Calu3 (cell line): ENCODE results near the gene PARD3. TPM values are rescaled to one million over a fixed set of nuclear protein-coding genes. Genes with fewer than 3 reads are reported as not detected.

Experiments used
- BruUV-seq: library from RNA; stranded (reverse); fragments of 400-500 nt; replicated peaks from 2 replicates; lab custom pipeline; 2021; lab: Mats Ljungman, UMichigan
- CTCF ChIA-PET: fragments of 300-600 bp; sonication (Branson Sonifier 250); formaldehyde crosslinking; loops from one replicate; lab custom pipeline; 2022; ENCODE audit warnings: antibody characterized with exemption; lab: Charles Lee
- DNase-seq: peaks from one replicate; pipeline ENCODE4 v3.0.0; 2022
- H3K27ac Mint-ChIP-seq: one replicate; pipeline ENCODE4 v1.8.0; 2022; ENCODE audit warnings: mixed read lengths; ENCODE audit not compliant: unreplicated experiment
- H3K27me3 Mint-ChIP-seq: one replicate; pipeline ENCODE4 v1.8.0; 2022; ENCODE audit warnings: mixed read lengths; ENCODE audit not compliant: unreplicated experiment
- H3K36me3 Mint-ChIP-seq: one replicate; pipeline ENCODE4 v1.8.0; 2022; ENCODE audit warnings: mild to moderate bottlenecking, moderate library complexity, mixed read lengths; ENCODE audit not compliant: insufficient read depth, unreplicated experiment
- H3K4me1 Mint-ChIP-seq: one replicate; pipeline ENCODE4 v1.8.0; 2022; ENCODE audit warnings: mild to moderate bottlenecking, low read depth, mixed read lengths; ENCODE audit not compliant: unreplicated experiment
- H3K4me3 Mint-ChIP-seq: one replicate; pipeline ENCODE4 v1.8.0; 2022; ENCODE audit warnings: mild to moderate bottlenecking, low read depth, moderate library complexity, mixed read lengths; ENCODE audit not compliant: unreplicated experiment
- H3K9me3 Mint-ChIP-seq: one replicate; pipeline ENCODE4 v1.8.0; 2022; ENCODE audit warnings: low read depth, mixed read lengths; ENCODE audit not compliant: unreplicated experiment
- intact Hi-C: fragments of 100-400 bp; cut with micrococcal nuclease; formaldehyde crosslinking; loops from one replicate; pipeline ENCODE4 v1.10.0; 2022; ENCODE audit not compliant: unreplicated experiment
- total RNA-seq: library from RNA; stranded (reverse); gene quantifications from 2 replicates; pipeline ENCODE4 v1.2.3, GENCODE V29; 2022
- TF ChIP-seq, protein P1 (sequence below): fragments of 200-600 bp; IDR thresholded peaks from one replicate; pipeline ENCODE4 v1.8.0; 2022; ENCODE audit warnings: antibody characterized with exemption; ENCODE audit not compliant: unreplicated experiment

The PARD3 gene
- total RNA-seq, 1 experiment from 2014 or later: 62.4 TPM

DNA sequence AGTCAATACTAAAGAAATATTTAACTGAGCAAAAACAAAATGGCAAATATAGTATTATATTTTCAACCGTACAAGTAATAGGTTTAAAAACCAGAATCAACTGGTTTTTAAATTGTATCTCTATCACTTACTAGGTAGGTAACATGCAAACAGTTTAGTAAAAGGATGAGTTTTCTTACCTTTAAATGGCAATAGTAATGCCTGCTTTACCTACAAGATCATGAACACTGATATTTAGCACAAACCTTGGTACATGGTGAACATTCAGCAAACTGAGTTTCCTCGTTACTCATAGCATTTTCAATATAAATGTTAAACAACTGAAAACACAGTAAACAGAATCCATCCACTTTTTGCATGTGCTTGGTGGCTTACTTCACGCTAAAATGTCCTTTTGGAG is 389.1 kb downstream of the PARD3 start:
- CTCF ChIA-PET: no interaction called here
- intact Hi-C loops: no loop called here
- Mint-ChIP-seq H3K36me3 (peaks cover 33% of the 10 kb centered on the region), H3K9me3 (no peaks in the 10 kb centered on the region), H3K27ac (peak overlapping the region; percentile 90), H3K4me3 (no peak overlapping the region), H3K4me1 (peaks cover 75% of the 10 kb centered on the region), H3K27me3 (no peaks in the 10 kb centered on the region)
- DNase-seq: no peak
- TF ChIP-seq, protein P1, sequence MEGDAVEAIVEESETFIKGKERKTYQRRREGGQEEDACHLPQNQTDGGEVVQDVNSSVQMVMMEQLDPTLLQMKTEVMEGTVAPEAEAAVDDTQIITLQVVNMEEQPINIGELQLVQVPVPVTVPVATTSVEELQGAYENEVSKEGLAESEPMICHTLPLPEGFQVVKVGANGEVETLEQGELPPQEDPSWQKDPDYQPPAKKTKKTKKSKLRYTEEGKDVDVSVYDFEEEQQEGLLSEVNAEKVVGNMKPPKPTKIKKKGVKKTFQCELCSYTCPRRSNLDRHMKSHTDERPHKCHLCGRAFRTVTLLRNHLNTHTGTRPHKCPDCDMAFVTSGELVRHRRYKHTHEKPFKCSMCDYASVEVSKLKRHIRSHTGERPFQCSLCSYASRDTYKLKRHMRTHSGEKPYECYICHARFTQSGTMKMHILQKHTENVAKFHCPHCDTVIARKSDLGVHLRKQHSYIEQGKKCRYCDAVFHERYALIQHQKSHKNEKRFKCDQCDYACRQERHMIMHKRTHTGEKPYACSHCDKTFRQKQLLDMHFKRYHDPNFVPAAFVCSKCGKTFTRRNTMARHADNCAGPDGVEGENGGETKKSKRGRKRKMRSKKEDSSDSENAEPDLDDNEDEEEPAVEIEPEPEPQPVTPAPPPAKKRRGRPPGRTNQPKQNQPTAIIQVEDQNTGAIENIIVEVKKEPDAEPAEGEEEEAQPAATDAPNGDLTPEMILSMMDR: no peak
- BruUV-seq: TSS peak; percentile 33

- CTCF ChIA-PET: interaction anchor here (1.0 kb wide), 1 partner anchor 176 kb away, joined by 3 read pairs; no protein-coding TSS in a partner anchor
- DNase-seq: no peak
These were observed 391.1 kb downstream of the PARD3 start for GRCh38 chr10:34423673-34424625.

GRCh38 chr10:34420795-34421194 is 394.3 kb downstream of the PARD3 start:
- H3K27ac Mint-ChIP-seq: no peak overlapping the region
- no peak for DNase-seq
- no TSS peak for BruUV-seq
- H3K36me3 Mint-ChIP-seq: peaks cover 8% of the 10 kb centered on the region
- TF ChIP-seq, protein P1: no peak
- no peaks in the 10 kb centered on the region for H3K27me3 Mint-ChIP-seq
- intact Hi-C loops: no loop called here
- CTCF ChIA-PET: no interaction called here
- H3K4me3 Mint-ChIP-seq: no peak overlapping the region
- no peaks in the 10 kb centered on the region for H3K9me3 Mint-ChIP-seq
- H3K4me1 Mint-ChIP-seq: peaks cover 60% of the 10 kb centered on the region

More at GRCh38 chr10:34423673-34424625, 391.1 kb downstream of the PARD3 start:
- Mint-ChIP-seq H3K4me3 (no peak overlapping the region), H3K27ac (no peak overlapping the region), H3K9me3 (no peaks in the 10 kb centered on the region), H3K27me3 (no peaks in the 10 kb centered on the region), H3K36me3 (peaks cover 28% of the 10 kb centered on the region), H3K4me1 (peaks cover 75% of the 10 kb centered on the region)
- intact Hi-C loops: no loop called here
- BruUV-seq: no TSS peak
- TF ChIP-seq, protein P1: no peak

DNA sequence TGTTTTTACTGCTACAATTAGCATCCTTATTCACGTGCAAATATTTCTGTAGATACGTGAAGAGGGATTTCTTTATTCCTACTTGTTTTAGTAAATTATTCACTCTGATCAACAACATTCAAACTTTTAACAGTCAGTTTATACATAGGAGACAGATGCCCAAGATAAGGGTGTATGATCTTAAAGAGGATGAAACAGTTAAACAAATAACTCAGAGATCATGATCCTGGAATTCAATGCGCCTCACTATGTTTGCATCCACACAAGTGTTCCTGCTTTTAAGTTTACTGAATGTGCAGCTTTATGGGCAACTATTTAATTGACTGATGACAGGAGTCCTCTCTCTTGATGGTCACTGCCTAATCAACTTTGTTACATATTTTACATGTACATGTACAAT is 394.8 kb downstream of the PARD3 start:
- no peak for DNase-seq

More for the DNA sequence above, 394.8 kb downstream of the PARD3 start:
- Mint-ChIP-seq H3K27me3 (no peaks in the 10 kb centered on the region), H3K4me1 (peaks cover 60% of the 10 kb centered on the region), H3K27ac (no peak overlapping the region), H3K9me3 (no peaks in the 10 kb centered on the region), H3K4me3 (no peak overlapping the region), H3K36me3 (peaks cover 7% of the 10 kb centered on the region)
- TF ChIP-seq, protein P1: no peak
- BruUV-seq: no TSS peak
- CTCF ChIA-PET: no interaction called here
- intact Hi-C loops: no loop called here
